SKM-1 (cell line): ENCODE data around the gene LAMB3.

Experiments
- DNase-seq: peaks from one replicate; lab custom pipeline; 2025; ENCODE audit not compliant: unreplicated experiment; lab: John Stamatoyannopoulos, UW

The LAMB3 gene

DNA sequence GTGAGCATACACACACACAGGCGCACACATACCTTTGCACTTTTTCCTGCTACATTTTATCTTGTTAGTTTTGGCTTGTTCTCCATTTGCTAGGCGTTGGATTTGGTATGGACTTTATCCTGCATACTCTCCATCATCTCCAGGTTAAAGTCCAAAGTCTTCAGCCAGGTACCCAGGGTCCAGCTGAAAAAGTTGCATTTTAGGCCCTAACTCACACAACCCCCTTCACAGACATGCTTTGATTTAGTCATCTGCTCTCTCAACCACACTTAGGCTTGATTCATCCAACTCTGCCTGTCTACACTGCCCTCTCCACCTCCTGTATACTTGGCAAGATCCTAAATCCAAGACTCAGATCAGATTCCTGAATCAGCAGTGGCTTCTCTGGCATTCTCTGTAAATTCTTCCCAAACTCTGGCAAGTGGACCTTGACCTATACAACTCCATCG lies 10.7 kb upstream of the LAMB3 start:
- DNase-seq = no peak

DNA sequence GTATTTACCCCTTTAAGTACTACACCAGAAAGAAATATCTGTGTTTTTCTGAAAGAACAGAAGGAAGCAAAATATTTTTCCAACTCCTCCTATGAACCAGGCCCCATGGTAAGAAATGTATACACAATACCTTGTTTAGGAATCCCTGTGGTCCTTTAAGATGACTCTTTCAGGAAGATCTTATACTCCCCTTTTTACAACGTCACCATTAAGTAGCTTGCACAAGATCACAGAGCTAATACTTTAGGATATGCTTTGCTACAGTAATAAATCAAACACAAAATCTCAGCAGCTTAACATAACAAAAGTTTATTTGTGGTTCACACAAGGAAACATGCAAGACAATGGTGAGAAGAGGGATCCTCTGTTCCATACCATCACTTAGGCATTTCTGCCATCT lies 8.8 kb upstream of the LAMB3 start:
- DNase-seq = no peak

DNA sequence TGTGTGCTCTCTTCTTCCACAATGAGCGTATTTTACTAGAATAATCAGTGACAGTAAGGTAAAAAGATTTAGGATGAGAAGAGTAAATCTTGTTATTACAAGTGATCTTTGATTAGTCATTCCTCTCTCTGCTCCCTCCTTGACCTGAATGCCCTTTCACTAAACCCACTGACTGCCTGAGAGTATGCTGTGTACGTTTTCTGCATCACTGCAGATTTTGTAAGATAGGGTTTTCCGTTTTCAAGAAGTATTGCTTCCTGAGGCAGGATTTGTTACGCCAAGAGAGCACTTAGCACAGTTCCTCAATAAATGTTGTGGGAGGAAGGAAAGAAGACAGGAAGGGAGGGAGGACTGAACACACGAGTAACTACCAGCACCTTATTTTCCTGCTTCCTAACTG lies 7.7 kb upstream of the LAMB3 start:
- DNase-seq = peak; percentile 87

DNA sequence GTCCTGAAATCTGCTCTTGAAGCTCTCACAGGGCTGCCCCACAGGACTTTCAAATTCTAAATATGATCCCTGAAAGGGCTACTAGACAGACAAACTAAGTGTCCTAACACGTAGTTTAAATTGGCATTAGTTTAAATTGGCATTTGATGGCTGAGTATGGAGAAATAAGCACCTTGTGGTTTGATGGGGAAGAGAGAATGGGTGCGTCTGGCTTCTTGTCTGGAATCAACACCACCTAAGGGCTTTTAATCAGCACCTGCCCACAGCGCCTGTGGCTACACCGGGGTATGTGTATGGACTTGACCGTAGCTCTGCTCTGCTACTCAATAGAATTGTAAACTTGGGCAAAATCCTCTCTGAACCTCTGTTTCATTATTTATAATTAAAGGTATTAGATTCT lies 5.7 kb upstream of the LAMB3 start:
- DNase-seq = no peak

DNA sequence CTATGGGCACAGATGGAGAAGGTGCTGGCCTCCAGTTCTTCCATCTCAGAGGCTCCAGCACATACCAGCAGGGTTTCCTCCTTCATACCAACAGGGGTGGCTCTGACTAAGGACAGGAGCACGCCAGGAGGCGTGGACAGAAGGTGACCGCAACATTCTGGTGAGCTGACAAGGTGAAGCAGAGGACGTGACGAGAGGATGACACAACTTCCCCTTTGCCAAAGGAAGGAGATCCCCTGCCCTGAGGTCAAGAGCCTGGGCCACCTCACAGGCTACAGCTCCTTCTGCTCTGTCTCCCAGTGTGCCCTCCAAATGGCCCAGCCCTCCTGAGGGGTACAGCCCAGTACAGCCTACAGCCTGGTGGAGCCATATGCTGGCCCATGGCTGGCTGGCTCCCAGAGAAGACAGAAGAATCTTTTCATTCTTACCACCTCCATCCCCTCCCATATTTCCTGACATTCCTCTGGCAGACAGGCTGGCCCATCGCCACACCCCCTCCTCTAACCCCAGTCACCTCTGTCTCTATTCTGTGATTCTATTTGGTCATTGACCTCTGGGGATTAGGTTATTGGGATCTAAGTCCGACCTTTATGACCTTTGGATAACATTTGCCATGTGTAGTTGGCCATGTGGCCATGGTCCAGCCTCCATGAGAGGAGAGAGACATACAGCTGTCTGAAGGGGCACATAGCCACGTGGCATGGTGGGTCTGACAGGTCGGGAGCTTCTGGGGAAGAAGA lies 5.1 kb upstream of the LAMB3 start:
- peak; percentile 19 for DNase-seq

DNA sequence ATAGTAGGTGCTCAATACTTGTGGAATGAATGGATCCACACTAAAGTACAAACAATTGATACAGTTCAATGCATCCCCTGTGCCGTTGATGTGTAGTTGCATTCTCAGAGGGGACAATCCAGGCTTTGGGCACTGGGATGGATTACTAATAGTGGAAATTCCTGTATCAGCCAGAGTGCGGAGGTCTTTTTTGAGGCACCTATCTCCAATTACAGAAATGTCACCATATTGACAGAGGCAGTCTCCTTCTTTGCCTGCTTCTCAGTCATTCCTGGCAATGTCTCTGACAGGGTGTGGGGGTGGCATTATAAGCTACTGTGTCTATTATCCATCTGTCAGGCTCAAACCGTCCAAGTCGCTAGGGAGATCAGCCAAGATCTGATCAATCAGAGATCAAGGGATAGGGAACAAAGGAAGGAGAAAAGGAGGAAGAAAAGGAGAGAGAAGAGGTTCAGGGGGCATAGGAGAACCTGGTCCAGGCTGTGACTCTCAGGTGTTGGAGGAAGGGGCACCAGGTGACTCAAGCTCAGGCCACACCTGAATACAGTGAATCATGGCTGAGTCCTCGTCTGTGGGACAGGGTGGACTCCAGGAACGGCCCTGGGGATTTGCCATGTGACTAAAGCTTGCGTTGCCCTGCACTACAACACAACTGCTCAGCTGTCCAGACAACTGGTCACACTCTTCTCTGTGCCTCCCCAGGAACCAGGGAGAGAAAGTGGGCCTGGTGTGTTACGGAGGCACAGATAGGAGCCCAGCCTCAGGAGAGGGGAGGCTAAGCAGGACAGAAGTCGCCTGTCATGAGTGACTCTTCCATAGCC lies 3.4 kb upstream of the LAMB3 start:
- no peak for DNase-seq

DNA sequence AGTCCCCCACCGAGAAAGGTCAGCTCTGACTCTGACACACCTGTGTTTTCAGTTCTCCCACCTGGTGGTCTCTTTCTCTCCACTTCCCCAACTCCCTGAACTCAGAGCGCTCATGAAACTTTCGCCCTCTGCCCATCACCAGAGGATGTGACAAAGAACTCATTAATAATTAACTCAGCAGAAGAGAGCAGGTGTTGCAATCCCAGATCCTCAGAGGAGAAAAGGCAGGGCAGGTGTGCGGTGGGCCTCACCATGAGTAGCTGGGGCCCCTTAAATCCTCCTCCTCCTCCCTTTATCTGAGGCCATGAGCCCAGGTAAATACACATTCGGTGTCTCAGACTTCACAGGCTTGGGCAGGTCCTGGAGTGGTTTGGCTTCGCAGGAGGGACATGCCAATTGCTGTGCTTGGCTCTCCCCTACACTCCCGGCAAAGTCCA lies 1.7 kb upstream of the LAMB3 start:
- DNase-seq = no peak

DNA sequence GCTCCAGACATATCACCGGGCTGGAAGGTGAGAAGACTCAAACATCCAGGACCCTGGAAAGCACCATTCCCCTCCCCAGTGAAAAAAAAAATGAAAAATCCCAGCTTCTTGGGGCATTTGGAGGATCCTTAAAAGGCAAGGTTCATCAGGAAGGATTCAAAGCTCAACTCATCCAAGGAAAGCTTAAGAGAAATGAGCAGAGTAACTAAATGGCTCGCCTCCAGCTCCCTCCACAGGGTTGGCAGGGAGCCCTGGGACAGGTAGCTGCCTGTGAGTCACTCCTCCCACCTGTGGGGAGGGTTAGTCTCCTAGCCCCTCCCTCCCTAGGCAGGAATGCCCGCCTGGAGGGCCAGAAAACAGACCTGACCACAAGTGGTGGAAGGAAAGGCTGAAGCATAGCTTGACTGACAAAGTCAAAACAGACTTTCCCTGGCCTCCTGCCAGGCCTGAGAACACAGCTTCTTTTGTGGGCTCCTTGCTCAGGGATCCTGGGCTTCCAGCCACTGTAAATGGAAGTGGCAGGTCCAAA lies 712 bp upstream of the LAMB3 start:
- no peak for DNase-seq

DNA sequence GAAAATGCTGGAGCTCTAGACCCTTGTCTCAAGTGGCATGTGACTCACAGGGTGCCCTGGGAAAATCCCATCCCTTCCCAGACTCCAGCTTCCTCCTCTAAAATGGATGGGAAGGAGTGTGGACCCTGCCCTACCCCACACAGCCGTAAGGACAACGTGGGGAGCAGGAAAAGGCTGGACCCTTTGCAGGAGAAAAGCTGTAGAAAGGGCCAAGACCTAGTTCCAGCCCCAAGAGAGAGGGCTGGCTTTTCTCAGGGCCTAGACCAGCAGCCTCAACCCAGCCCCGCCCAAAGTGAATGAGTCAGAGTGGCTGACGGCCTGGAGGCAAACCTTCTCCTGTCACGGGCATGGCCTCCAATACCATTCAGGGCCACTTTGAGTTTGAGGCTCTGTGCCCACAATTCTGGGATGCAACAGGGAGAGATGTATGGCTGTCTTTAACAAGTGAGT lies 1.1 kb downstream of the LAMB3 start:
- DNase-seq = peak; percentile 26

DNA sequence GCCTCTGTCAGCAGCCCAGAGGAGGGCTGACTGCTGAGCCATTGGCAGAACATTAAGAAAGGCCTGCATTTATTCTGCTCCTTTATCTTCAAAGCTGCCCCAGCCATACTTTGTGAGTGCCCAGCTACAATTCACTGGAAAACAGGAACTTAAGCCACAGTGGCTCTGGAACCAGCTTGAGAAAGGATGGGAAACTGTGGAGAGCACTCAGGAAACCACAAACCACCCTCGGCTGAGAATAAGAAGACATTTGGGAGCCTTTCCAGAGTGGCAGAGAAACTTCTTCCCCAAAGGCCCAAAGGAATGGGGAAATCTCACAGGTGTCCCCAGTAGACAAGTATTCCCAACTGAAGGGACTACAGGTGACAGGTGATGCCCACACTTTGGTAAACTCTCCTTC lies 1.8 kb downstream of the LAMB3 start:
- DNase-seq = peak; percentile 27

DNA sequence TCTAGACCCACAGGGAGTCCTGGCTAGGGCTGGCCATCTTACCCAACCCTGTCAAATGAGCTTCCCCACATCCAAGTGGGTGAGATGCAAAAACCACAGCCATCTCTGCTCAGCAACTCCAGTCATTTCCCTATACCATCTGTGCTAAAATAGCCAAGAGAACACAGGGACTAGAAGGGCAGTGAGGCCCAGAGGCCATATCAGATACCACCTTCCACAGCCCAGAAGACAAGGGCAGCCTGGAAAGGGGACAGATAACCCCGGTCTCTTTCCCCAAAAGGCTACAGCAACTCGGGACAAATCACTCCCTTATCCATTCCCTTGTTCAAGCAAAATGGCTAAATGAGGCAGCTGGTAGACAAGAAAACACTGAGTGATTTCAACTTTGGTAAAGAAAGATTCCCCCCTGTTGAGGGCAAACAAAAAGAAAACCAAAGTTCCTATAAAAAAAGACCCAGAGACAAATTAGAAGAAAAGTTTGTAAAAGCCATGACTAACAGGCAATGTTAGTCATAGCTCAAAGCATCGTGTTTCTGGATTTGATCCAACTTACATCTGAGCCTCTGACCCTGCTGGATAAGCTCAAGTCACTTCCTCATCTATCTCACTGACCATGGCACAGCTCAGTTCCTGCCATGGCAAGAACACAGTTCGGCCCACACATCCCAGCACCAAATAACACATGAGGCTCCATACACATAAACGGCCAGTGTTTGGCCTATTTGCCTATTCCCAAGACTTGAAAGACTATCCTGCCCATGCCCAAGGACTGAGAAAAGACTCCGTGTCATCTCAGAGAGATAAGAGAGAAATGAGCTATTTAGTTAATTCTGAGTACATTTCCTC lies 3.1 kb downstream of the LAMB3 start:
- DNase-seq = peak; percentile 28

DNA sequence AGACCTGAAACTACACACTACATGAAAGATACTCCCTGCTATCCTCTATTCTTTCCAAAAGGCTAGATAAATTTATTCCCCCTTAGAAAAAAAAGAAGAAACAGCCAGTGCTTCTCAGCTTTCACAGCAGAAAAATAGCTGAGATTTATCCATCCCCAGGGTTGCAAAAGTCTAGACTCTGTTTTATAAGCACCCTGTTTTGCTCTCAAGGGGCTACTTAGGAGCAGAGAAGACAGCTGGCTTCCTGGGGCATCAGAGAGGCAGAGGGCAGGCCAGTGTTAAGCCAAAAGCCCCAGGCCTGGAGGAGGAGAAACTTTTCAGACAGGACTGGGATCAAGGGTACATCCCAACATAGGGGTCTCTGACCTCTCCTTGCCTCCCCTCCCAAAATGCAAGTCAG lies 3.9 kb downstream of the LAMB3 start:
- DNase-seq = no peak

DNA sequence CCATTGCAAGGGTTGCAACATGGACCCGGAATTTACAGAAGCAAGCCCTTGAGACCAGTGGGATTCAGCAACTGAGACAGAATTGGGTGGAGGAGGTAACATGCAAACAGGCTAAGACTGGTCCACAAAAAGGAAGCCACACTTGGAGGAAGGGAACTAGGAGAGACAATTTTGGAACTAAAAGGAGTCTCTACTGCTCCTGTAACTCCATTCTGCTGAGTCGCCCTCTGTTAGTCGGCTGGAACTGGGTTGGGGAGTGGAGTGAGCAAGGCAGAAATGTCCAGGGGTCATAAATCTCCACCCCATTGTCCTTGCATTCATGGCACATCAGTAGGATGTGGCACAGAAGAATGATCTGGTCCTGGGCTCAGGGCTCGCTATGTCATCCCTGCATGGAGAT lies 5.1 kb downstream of the LAMB3 start:
- no peak for DNase-seq

DNA sequence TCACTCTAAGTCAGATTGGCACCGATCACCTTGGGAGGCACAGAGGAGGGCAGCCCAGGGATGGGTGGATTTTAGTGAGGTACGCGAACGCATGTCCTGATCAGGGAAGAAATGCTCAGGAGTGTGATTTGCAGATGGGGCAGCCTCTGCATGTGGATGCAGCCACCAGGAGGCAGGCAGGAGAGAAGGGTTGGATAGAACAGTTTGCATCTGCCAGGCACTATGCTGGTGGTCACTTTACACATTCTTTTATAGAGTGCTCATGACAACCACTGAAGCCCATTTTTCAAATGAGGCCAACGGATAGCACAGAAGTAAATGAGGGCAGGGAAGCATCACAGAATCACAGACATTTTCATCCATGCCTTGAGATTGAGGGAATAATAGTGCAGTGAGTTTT lies 5.7 kb downstream of the LAMB3 start:
- no peak for DNase-seq

DNA sequence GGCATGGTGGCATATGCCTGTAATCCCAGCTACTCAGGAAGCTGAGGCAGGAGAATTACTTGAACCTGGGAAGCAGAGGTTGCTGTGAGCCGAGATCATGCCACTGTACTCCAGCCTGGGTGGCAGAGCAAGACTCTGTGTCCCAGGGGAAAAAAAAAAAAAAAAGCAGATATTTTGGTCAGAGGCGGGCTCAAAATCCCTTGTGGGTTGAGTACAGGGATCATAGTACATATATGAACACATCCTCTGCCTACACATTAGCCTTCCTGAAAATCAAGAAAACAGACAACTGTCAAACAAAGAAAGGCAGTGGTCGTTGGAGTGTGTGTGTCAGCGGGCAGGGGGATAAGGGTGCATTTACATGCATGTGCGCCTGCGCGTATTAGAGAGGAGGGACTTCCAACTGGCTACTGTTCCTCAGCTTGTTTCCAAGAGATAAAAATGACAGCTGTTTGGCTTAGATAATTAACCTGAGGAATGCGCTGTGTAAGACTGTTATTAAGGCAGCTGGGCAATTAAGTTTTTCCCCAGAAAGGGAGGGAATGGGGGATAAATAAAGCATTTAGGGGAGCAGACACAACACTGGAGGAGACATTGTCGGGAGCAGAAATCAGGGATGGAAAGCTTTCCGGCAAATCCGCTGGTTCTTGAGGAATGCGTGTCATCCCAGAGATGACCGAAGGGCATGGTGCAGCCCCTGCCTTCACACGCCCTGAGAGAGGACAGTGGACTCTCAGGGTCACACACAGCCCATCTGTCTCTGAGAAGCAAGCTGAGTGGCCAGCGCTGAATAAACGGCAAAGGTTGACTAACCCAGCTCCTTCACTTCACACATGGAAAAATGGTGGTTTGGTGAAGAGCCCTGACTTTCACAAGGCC lies 6.4 kb downstream of the LAMB3 start:
- DNase-seq = no peak

DNA sequence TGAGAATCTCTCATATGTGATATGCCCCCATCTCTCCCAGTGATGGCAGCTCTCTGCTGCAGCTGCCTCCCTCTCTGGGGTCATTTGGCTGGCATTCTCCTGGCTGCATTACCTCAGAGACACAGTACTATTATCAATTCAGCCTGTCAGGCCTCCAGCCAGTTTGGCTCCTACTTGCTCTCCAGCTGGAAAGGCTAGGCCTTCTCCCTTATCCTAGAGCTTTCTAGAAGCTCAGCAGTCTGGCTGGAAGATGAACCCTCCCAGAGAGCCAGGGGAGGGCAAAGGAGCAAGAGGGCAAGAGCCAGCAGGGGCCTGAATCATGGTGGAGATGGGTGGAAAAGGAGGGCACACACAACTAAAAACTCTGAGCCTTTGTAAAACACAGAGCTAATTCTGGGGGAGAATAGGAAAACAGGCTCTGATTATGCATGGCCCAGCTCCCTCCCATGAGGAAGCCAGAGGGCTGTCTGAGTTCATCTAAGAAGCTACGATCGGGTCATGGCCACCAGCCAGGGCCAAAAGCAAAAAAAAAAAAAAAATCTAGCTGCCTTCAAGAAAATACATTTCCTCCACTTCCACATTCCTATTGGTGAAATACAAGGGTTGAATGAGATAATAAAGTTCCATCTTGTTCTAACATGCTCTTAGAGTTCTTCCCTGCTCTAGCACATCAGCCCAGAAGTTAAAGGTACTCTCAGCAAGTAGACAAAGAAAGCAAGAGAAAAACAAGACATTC lies 8.8 kb downstream of the LAMB3 start:
- DNase-seq = no peak

DNA sequence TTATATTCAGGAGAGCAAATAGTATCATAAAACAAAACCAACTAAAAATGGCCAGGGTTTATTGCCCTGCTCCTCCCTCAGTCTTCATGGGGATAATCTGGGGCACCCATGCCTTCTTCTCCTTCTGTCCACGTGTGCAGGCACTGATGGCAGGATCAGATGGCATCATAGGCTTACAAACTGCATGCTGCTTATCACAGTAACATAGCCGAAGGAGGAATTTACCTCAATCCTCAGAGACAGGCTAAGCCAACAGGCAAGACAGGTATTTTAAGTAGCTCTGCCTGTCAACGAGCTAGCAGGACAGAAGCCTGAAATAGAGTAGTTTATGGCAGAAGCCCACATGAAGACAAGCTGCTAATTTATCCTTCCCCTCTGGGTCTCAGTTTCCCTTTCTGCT lies 9.4 kb downstream of the LAMB3 start:
- DNase-seq = no peak

DNA sequence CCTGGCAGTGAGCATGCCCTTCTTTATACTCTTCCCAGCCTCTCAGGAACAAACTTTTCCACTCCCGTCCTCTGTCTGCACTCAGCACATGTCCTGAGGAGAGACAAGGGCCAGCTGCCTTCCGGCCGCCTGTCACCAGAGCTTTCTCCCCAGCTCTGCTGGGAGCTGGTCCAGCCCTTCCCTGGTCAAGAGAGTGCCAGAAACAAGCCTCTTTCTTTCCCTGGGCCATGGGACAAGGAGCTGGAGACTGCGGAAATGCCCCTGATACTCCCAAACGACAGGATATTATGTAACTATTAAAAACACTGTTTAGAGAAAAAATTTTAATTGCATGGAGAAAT lies 10.4 kb downstream of the LAMB3 start:
- no peak for DNase-seq

DNA sequence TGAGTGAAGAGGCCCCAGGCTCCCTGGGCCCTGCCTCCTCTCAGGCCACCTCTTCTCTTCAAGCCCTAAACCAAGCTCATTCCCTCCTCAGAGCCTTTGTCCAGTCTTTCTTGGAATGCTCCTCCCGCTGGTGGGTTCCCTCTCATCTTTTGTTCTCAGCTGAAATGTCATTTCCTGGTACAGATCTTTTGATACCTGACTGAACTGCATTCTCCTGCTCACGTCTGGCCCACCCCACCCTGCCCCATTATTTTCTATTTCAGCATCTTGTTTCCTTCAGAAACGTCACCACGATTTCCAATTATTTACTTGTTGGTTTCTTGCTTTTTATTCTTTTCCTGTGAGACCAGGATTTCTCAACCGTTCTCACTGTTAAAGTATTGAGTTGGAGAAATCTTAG lies 16.4 kb downstream of the LAMB3 start:
- DNase-seq = no peak
